Measurements from ENCODE around the gene ITGB3BP. TPM values are rescaled to one million over a fixed set of nuclear protein-coding genes. Genes with fewer than 3 reads are reported as not detected.

Gene ITGB3BP
- total and polyA plus RNA-seq, 2 of the 8 experiments (the other 6 are each of a cell fraction or from before 2014, with no cell fraction given), result 17.6 to 49.1 TPM

- Histone ChIP-seq H4K91ac (replicated peaks; ENCODE audit: insufficient read length, low read length) (no peak overlapping the region), H3K23ac (ENCODE audit: insufficient read length) (no peak overlapping the region), H2AK5ac (ENCODE audit: low read depth, low read length) (no peak overlapping the region), H3K18ac (ENCODE audit: extremely low read depth, low read length) (no peak overlapping the region), H3K14ac (ENCODE audit: insufficient read length) (no peak overlapping the region), H3K36me3 (ENCODE audit: control insufficient read depth in 2 of 4, insufficient read depth in 4 of 4, low read length in 3 of 4) (0 out of 8 replicates have a peak, but pooled peaks cover 0 to 3% (median 0%) of the 10 kb centered on the region in 4 experiments), H3K27ac (ENCODE audit: low read depth, low read length) (no peak overlapping the region), H3K27me3 (replicated peaks in 1 of 4; ENCODE audit: control insufficient read depth in 3 of 4, extremely low read depth in 1 of 4, insufficient read depth in 3 of 4, low read length in 3 of 4) (no peaks in the 10 kb centered on the region), H2BK120ac (replicated peaks; ENCODE audit: low read depth, low read length) (no peak overlapping the region), H3K4me3 (ENCODE audit: extremely low read depth in 1 of 4, insufficient read depth in 2 of 4, low read depth in 3 of 4, low read length in 4 of 4) (no peak overlapping the region), H2BK12ac (ENCODE audit: low read depth, low read length) (no peak overlapping the region), H3K79me1 (ENCODE audit: low read depth, low read length) (peaks cover 2% of the 10 kb centered on the region; the same call in 1 of the 2 replicates), H2BK20ac (ENCODE audit: low read length) (no peak overlapping the region), H4K8ac (ENCODE audit: extremely low read depth, insufficient read depth, low read length) (no peak overlapping the region), H3K4me1 (replicated peaks in 1 of 4; ENCODE audit: control insufficient read depth in 3 of 4, insufficient read depth in 4 of 4, low read length in 3 of 4) (no peaks in the 10 kb centered on the region), H3K9ac (replicated peaks in 1 of 4; ENCODE audit: extremely low read depth in 1 of 4, low read depth in 3 of 4, low read length in 3 of 4) (no peak overlapping the region), H3K23me2 (ENCODE audit: low read depth, low read length) (no peaks in the 10 kb centered on the region), H3K4me2 (ENCODE audit: insufficient read depth in 1 of 2, low read depth in 2 of 2, low read length in 2 of 2) (no peak overlapping the region), H4K5ac (ENCODE audit: insufficient read length, low read depth, low read length) (no peak overlapping the region), H2BK5ac (ENCODE audit: low read depth, low read length) (no peak overlapping the region), H2AFZ (ENCODE audit: low read length) (no peak overlapping the region), H3K9me3 (ENCODE audit: insufficient read depth in 2 of 2, low read depth in 1 of 2, low read length in 1 of 2) (no peaks in the 10 kb centered on the region; a peak in 1 of 4 replicates), H4K20me1 (replicated peaks in 1 of 2; ENCODE audit: control insufficient read depth in 1 of 2, insufficient read depth in 2 of 2, low read length in 2 of 2) (no peaks in the 10 kb centered on the region), H3K4ac (replicated peaks; ENCODE audit: insufficient read length, low read depth, low read length) (no peak overlapping the region), H2BK15ac (ENCODE audit: low read length) (no peak overlapping the region), H3K56ac (replicated peaks; ENCODE audit: insufficient read length, low read depth, low read length) (no peak overlapping the region), H3K79me2 (ENCODE audit: control insufficient read depth in 1 of 2, insufficient read depth in 2 of 2, low read length in 2 of 2) (peaks cover 0 to 14% of the 10 kb centered on the region in 2 experiments; a peak in 2 of 4 replicates)
- 93% methylated on average over 2 of the region's 2 CpGs; no CpG with 5 or more reads in 1 of the 2 experiments for WGBS, 2 experiments (ENCODE audit: extremely low coverage in 1 of 2, insufficient coverage in 1 of 2, insufficient read length in 1 of 2, insufficient replicate concordance in 2 of 2, low coverage in 1 of 2, low lambda C conversion rate in 2 of 2, missing lambda C conversion rate in 1 of 2)
- no peak for FAIRE-seq
- no peak for DNase-seq (ENCODE audit: low read depth in 1 of 2, low spot score in 2 of 2)
- ChIA-PET CTCF (ENCODE audit: partially characterized antibody) (interaction anchor here (0.7 kb wide), 1 partner anchor 22 kb away, joined by 3 read pairs; no protein-coding TSS in a partner anchor), POLR2A (ENCODE audit: partially characterized antibody) (no interaction called here)
- TF ChIP-seq TCF12 (IDR thresholded peaks at IDR 0.05; ENCODE audit: low read depth, low read length), result no peak
- no peak for TF ChIP-seq SUZ12 (IDR thresholded peaks at IDR 0.05; ENCODE audit: low read length)
- no peak for TF ChIP-seq KDM4A (IDR thresholded peaks at IDR 0.05; ENCODE audit: low read depth, low read length, severe bottlenecking)
- no peak for TF ChIP-seq EGR1 (IDR thresholded peaks at IDR 0.05; ENCODE audit: borderline replicate concordance, low read depth, low read length)
These were observed 6.4 kb downstream of the ITGB3BP start for GRCh38 chr1:63516629-63517028.

Measured in H1 (cell line).